Peyer's patch (tissue), 4 donors: ENCODE data around the gene SLC4A1. TPM values are rescaled to one million over a fixed set of nuclear protein-coding genes. Genes with fewer than 3 reads are reported as not detected.

ENCODE experiments used
- DNase-seq, 3 donors: peaks; one replicate each; pipeline ENCODE4 v3.0.0-alpha.2; 2017 to 2019
- H3K27ac ChIP-seq, 4 donors: fragments of 200-600 bp; sonication (generic); one replicate each; pipeline ENCODE4 v1.5.1; 2016 to 2019
- H3K27me3 ChIP-seq, 2 donors: fragments of 200-600 bp; sonication (generic); one replicate each; pipeline ENCODE4 v1.5.1; 2019
- H3K36me3 ChIP-seq, 3 donors: fragments of 200-600 bp; sonication (generic); one replicate each; pipeline ENCODE4 v1.5.1; 2016 to 2019
- H3K4me1 ChIP-seq, 4 donors: fragments of 200-600 bp; sonication (generic); one replicate each; pipeline ENCODE4 v1.5.1; 2016 to 2019
- H3K4me3 ChIP-seq, 4 donors: fragments of 200-600 bp; sonication (generic); 1 replicate in 3 of 4; 2 replicates in 1 of 4; pipeline ENCODE4 v1.5.1; 2016 to 2019; ENCODE audit warnings: mild to moderate bottlenecking in 1 of 4
- H3K9me3 ChIP-seq, 4 donors: fragments of 200-600 bp; sonication (generic); one replicate each; pipeline ENCODE4 v1.5.1; 2016 to 2019; ENCODE audit warnings: mild to moderate bottlenecking in 1 of 4
- POLR2A ChIP-seq, 2 donors: fragments of 450-650 bp; IDR thresholded peaks; one replicate each; pipeline ENCODE4 v1.5.1; 2017; ENCODE audit warnings: antibody characterized with exemption in 2 of 2, mild to moderate bottlenecking in 2 of 2, moderate library complexity in 2 of 2
- total RNA-seq, 4 donors: library from RNA; depleted of rRNA; stranded (reverse); fragments of >200 nt; gene quantifications; one replicate each; pipeline ENCODE4 v1.1.0, GENCODE V29; 2016
- TF ChIP-seq, protein P1 (sequence below), 6 experiments: fragments of 450-650 bp in 4 of 6; fragments of 200-600 bp in 2 of 6; sonication (generic) in 1 of 6; IDR thresholded peaks; one replicate each; pipeline ENCODE4 v1.5.1; 2017 to 2019; ENCODE audit warnings: antibody characterized with exemption in 6 of 6, mild to moderate bottlenecking in 3 of 6, moderate library complexity in 1 of 6

Gene SLC4A1
- total RNA-seq, 4 donors from 2014 or later: not detected

DNA sequence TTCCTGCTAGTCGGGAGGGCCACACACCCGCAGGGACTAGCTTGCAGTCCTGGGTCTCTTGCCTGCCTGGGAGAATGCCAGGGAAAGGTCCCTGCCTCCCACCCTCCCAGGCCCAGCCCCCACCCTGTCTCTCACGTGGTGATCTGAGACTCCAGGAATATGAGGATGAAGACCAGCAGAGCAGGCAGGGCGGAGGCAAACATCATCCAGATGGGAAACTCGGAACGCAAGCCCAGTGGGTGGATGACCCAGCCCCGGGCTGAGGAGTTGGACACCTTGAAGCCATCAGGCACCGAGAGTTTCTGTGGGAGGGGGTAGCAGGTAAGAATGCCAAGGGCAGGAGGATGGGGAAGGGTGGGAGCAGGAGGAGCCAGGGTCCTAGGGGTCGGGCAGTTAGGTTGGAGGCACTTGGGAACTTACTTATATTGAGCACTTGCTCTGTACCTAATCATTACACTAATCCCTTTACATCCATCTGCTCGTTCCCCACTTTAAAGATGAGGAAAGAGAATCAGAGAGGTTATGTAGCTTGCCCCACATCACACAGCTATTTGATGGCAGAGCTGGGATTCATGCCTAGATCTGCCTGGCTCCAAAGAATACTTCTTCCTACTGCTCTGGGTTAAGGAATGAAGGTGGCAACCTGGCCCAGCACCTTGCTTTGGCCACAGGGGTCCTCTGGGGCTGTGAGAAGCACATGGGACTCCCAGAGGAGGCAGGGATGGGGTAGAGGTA lies 13.4 kb downstream of the SLC4A1 start:
- Histone ChIP-seq H3K27me3 (no peaks in the 10 kb centered on the region), H3K9me3 (no peaks in the 10 kb centered on the region), H3K4me1 (no peaks in the 10 kb centered on the region), H3K27ac (no peak overlapping the region), H3K4me3 (no peak overlapping the region), H3K36me3 (no peaks in the 10 kb centered on the region)
- TF ChIP-seq, protein P1, sequence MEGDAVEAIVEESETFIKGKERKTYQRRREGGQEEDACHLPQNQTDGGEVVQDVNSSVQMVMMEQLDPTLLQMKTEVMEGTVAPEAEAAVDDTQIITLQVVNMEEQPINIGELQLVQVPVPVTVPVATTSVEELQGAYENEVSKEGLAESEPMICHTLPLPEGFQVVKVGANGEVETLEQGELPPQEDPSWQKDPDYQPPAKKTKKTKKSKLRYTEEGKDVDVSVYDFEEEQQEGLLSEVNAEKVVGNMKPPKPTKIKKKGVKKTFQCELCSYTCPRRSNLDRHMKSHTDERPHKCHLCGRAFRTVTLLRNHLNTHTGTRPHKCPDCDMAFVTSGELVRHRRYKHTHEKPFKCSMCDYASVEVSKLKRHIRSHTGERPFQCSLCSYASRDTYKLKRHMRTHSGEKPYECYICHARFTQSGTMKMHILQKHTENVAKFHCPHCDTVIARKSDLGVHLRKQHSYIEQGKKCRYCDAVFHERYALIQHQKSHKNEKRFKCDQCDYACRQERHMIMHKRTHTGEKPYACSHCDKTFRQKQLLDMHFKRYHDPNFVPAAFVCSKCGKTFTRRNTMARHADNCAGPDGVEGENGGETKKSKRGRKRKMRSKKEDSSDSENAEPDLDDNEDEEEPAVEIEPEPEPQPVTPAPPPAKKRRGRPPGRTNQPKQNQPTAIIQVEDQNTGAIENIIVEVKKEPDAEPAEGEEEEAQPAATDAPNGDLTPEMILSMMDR (IDR thresholded peaks at IDR 0.05): no peak
- no peak for TF ChIP-seq POLR2A (IDR thresholded peaks at IDR 0.05)
- no peak for DNase-seq

DNA sequence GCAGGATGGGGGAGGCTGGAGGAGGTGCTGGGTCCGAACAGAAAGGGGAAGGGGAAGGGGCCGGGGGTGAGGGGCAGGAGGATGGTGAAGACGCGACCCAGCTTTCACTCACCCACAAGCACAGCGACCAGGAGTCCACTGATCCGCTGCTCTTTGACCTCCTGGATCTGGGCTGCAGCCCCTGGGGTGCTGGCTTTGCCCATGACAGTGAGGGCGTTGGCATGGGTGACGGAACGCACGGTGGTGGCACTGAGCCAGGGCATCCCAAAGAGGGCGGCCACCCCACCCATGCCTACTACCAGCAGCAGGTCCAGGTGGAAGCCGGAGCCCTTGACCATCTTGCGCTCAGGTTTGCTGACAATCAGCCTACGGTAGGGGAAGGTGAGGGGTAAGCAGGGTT lies 14.9 kb downstream of the SLC4A1 start:
- Histone ChIP-seq H3K27me3 (no peaks in the 10 kb centered on the region), H3K36me3 (no peaks in the 10 kb centered on the region), H3K9me3 (no peaks in the 10 kb centered on the region), H3K4me1 (no peaks in the 10 kb centered on the region), H3K4me3 (no peak overlapping the region), H3K27ac (no peak overlapping the region)
- DNase-seq: no peak
- TF ChIP-seq, protein P1 (IDR thresholded peaks at IDR 0.05): no peak
- no peak for TF ChIP-seq POLR2A (IDR thresholded peaks at IDR 0.05)

DNA sequence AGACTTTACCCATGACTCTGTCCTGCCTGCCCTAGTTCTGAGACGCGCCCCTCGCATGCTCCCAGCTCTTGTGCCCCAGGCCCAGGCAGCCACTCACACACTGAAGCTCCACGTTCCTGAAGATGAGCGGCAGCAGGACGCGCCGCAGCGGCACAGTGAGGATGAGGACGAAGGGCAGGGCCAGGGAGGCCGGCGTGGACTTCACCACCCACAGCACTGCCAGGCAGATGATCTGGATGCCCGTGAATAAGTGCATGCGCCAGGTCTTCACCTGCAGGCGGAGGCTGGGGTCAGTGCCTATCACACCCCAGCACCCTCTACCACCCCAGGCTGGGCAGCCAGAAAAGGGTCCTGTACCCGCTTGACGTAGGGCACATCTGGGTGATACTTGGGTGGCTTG lies 16.9 kb downstream of the SLC4A1 start:
- H3K9me3 ChIP-seq: no peaks in the 10 kb centered on the region
- H3K27me3 ChIP-seq: no peaks in the 10 kb centered on the region
- TF ChIP-seq, protein P1 (IDR thresholded peaks at IDR 0.05): no peak
- no peak for TF ChIP-seq POLR2A (IDR thresholded peaks at IDR 0.05)
- H3K27ac ChIP-seq: no peak overlapping the region
- peaks cover 0 to 13% (median 9%) of the 10 kb centered on the region in 4 donors for H3K4me1 ChIP-seq
- H3K36me3 ChIP-seq: no peaks in the 10 kb centered on the region
- DNase-seq: no peak
- H3K4me3 ChIP-seq: no peak overlapping the region

DNA sequence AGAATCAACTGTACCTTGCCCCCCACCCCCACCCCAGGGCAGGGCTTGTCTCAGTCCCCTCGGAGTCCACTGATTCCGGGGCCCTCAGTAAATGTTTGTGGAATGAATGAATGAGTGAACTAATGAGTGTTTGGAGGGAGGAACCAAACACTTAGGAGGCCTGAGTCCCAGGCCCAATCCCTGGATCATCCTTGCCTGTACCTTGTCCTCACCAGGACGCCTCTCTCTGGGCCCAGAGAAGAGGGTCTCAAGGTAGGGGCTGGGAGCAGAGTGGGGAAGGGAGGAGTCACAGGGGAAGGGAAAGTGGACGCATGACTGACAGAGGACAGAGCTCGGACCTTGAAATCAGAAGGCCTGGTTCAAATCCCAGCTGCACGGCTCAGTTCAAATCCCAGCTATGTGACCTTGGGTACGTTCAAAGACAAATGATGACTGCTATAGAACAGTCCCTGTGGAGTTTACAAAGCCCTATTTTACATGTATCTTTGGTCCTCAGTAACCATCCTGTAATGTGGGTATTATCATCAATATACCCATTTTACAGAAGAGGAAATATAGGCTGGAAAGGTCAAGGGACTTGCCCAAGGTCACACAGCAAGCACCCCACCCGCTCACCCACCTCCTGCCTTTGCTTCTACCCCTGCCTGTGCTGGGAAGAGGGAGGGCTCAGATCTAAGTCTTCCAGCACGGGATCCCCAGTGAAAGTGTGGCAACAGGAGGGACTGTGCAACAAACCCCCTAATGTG lies 18.3 kb downstream of the SLC4A1 start:
- H3K27me3 ChIP-seq: no peaks in the 10 kb centered on the region
- DNase-seq: no peak
- TF ChIP-seq, protein P1 (IDR thresholded peaks at IDR 0.05): no peak
- TF ChIP-seq POLR2A (IDR thresholded peaks at IDR 0.05): no peak
- H3K4me1 ChIP-seq: peaks cover 0 to 20% (median 11%) of the 10 kb centered on the region in 4 donors
- H3K4me3 ChIP-seq: no peak overlapping the region
- H3K36me3 ChIP-seq: no peaks in the 10 kb centered on the region
- no peaks in the 10 kb centered on the region for H3K9me3 ChIP-seq
- H3K27ac ChIP-seq: no peak overlapping the region

DNA sequence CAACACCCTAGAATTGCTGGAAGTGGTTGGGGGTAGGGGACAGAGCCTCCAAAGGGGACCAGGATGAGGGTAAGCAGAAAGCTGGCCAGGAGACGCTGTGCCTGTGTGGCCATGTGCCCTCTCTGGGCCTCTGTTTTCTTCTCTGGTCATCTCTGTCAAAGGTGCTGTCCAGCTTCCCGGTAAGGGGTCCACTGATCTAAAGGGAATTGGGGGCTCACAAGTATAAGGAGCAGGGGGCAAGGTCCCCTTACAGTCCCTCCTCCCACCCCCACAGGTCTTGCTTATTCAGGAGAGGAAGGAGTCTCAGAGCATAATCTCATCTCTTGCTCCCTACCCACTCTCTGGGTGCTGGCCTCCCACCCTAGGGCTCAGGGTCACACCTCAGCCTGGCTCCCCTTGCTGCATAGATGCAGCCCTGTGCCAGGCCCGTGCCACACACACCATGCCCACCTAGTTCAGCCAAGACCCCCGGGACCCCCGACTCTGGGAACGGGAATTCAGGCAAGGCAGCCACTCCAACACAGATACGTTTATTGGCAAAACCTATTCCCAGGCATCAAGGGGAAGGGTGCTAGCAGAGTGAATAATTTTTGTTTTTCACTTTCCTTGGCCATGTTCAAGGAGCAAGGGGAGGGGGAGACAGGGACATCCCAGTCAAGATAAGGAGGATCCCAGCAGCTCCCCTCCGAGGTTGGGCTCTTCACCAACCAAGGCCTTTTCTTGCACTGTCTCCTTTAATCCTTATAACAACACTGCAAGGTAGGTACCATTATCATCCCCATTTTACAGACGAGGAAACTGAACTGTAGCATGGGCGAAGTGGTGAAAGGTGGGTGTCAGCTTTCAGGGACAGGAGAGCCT lies 19.8 kb downstream of the SLC4A1 start:
- Histone ChIP-seq H3K27ac (no peak overlapping the region), H3K36me3 (no peaks in the 10 kb centered on the region), H3K9me3 (no peaks in the 10 kb centered on the region), H3K4me3 (no peak overlapping the region), H3K4me1 (peaks cover 0 to 20% (median 11%) of the 10 kb centered on the region in 4 donors), H3K27me3 (no peaks in the 10 kb centered on the region)
- no peak for DNase-seq
- TF ChIP-seq POLR2A (IDR thresholded peaks at IDR 0.05): no peak
- TF ChIP-seq, protein P1 (IDR thresholded peaks at IDR 0.05): no peak
